HAP-1 (cell line): Measurements from ENCODE around the gene UBASH3B.

ENCODE experiments used
- DNase-seq, 2 experiments: peaks; one replicate each; pipeline ENCODE4 v3.0.0-alpha.2; 2016 to 2020; ENCODE audit warnings: low spot score in 2 of 2
- H3K27me3 ChIP-seq: fragments of 250-450 bp; sonication (Bioruptor Pico); 2 replicates; pipeline ENCODE4 v1.5.1; 2020; ENCODE audit warnings: low read depth, mild to moderate bottlenecking, moderate library complexity
- H3K36me3 ChIP-seq: fragments of 250-450 bp; sonication (Bioruptor Pico); replicated peaks from 2 replicates; pipeline ENCODE4 v1.5.1; 2020; ENCODE audit warnings: mild to moderate bottlenecking
- H3K4me1 ChIP-seq: fragments of 250-450 bp; sonication (Bioruptor Pico); 2 replicates; pipeline ENCODE4 v1.5.1; 2020; ENCODE audit warnings: mild to moderate bottlenecking
- H3K4me3 ChIP-seq: fragments of 250-450 bp; sonication (Bioruptor Pico); 2 replicates; pipeline ENCODE4 v1.5.1; 2020; ENCODE audit warnings: mild to moderate bottlenecking, moderate library complexity
- H3K9me3 ChIP-seq: fragments of 250-450 bp; sonication (Bioruptor Pico); 2 replicates; pipeline ENCODE4 v1.5.1; 2020; ENCODE audit warnings: mild to moderate bottlenecking, moderate library complexity
- in situ Hi-C: fragments of 300-500 bp; cut with MboI; formaldehyde crosslinking; loops from 3 replicates; pipeline ENCODE4 v1.14.3; 2020; ENCODE audit warnings: low sequenced_read_pairs, inconsistent platforms, mixed read lengths

UBASH3B gene

DNA sequence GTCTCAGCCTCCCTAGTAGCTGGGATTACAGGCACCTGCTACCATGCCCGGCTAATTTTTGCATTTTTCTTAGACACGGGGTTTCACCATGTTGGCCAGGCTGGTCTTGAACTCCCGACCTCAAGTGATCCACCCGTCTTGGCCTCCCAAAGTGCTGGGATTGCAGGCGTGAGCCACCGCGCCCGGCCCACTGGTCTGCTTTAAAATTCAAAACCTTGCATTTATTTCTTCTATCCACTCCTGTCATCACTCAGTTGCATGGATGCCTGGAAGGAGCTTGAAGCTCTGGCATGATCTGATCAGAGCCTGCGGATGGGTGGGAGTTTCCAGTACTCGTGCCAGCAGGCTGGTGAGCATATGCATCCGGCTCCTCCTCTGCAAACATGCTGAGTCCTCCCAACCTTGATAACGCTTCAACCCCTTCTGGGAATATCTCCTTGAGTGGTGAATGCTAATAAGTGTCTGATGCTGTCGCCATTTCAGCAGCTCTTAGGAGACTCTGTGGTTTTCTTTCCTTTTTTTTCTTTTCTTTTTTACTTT lies 39.6 kb downstream of the UBASH3B start:
- in situ Hi-C loops = no loop called here
- Histone ChIP-seq H3K9me3 (no peaks in the 10 kb centered on the region), H3K27me3 (peaks cover 9% of the 10 kb centered on the region; the same call in 1 of the 2 replicates), H3K4me1 (peaks cover 6% of the 10 kb centered on the region; the same call in 1 of the 2 replicates), H3K4me3 (no peak overlapping the region), H3K36me3 (no peaks in the 10 kb centered on the region)
- DNase-seq = no peak

DNA sequence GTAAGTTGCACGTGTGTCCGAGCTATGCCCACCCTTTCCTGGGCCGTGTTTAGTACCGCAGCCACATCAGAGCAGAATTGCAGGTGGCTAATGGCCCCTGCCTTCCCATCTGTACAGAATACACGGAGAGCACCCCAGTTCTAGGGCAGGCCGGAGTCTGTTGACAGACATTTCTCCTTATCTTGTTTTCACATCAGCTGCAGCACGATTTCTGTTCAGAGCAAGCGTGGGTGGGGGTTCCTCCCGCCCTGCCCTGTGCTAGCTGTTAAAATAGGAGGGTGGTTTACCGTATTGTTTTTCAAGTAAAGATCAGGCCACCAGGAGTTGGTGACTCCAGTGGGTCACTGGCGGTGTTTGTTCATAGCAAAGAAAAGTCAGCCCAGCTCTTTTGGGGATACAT lies 41.1 kb downstream of the UBASH3B start:
- in situ Hi-C loops = no loop called here
- no peak for DNase-seq
- Histone ChIP-seq H3K9me3 (no peaks in the 10 kb centered on the region), H3K4me3 (no peak overlapping the region), H3K36me3 (no peaks in the 10 kb centered on the region), H3K27me3 (peaks cover 9% of the 10 kb centered on the region; the same call in 1 of the 2 replicates), H3K4me1 (peaks cover 6% of the 10 kb centered on the region; the same call in 1 of the 2 replicates)

DNA sequence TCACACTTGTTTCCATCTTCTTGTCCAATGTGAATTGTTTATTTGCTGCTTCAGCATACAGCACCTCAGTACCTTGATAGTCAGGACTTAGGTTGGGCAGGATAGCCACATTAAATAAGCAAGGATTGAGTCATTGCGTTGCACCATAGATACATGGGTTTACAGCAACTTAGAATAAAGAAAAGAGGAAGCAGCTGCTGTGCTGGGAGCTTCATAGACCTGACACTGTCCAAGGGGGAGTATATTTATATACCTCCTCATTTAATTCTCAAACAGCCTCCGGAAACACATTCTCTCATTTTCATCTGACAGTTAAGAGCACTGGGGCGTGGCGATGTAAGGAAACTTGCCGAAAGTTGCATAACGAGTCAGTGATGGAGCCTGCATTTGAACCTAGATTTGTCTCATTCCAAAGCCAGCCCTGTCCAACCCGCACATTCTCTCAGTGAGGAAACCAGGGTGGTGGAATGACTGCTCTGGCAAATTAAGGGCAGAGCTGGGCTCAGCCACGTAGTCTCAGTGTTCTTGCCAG lies 42.2 kb downstream of the UBASH3B start:
- Histone ChIP-seq H3K27me3 (peaks cover 9% of the 10 kb centered on the region; the same call in 1 of the 2 replicates), H3K36me3 (no peaks in the 10 kb centered on the region), H3K4me3 (no peak overlapping the region), H3K4me1 (peaks cover 6% of the 10 kb centered on the region; the same call in 1 of the 2 replicates), H3K9me3 (no peaks in the 10 kb centered on the region)
- in situ Hi-C loops = no loop called here
- no peak for DNase-seq

DNA sequence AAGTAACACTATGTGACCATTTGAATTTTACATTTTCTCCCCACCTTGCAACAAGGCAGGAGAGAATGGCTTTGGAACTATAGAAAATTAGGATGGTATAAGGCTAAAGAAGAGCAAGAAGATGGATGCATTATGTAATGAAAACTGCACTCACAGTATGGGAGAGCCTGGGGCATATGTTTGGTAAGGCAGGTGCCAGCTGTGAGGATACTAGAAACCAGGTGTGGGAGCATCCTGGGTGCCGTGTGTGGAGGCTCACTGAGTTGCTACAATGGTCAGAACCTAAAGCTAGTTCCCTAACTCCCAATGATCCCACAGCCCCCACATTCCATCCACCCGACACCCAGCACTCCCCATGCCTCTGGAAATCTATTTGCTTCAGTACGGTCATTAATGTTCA lies 42.9 kb downstream of the UBASH3B start:
- peaks cover 9% of the 10 kb centered on the region; the same call in 1 of the 2 replicates for H3K27me3 ChIP-seq
- DNase-seq = no peak
- no peaks in the 10 kb centered on the region for H3K9me3 ChIP-seq
- in situ Hi-C loops = no loop called here
- peaks cover 6% of the 10 kb centered on the region; the same call in 1 of the 2 replicates for H3K4me1 ChIP-seq
- no peak overlapping the region for H3K4me3 ChIP-seq
- no peaks in the 10 kb centered on the region for H3K36me3 ChIP-seq

DNA sequence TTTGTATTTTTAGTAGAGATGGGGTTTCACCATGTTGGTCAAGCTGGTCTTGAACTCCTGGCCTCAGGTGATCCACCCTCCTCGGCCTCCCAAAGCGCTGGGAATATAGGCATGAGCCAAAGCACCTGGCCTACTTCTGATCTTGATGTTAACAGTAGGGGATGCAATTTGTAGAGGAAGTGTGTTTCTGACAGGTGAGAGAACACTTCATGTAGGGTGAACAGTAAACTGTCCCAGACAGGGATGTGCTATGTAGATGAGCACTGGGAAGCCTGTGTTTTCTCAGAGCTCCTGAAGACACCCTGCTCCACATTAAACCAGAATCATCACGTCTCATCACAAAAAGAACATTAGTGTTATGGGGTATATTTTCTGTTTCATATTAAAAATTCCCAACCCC lies 45.1 kb downstream of the UBASH3B start:
- no peak overlapping the region for H3K4me3 ChIP-seq
- in situ Hi-C loops = no loop called here
- H3K27me3 ChIP-seq = peaks cover 9% of the 10 kb centered on the region; the same call in 1 of the 2 replicates
- no peaks in the 10 kb centered on the region for H3K36me3 ChIP-seq
- no peaks in the 10 kb centered on the region for H3K9me3 ChIP-seq
- DNase-seq = no peak
- no peaks in the 10 kb centered on the region for H3K4me1 ChIP-seq

DNA sequence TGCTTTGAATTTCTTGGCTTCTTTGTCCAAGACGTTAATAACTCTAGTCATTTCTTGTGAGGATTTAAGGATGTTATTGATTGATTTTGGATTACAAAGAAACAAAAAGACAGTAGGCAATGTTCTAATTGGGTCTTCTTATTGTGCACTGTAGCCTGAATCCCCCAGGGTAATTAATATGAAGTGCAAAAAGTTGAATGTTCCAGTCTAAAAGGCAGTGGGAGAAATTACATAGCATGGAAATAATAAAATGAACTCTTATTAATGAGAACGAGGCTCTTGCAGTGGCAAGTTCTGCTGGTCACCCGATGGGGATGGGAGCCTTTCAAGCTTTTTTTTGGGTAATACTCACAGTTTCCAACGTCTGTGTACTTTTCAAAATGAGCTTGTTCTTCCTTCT lies 45.6 kb downstream of the UBASH3B start:
- Histone ChIP-seq H3K36me3 (no peaks in the 10 kb centered on the region), H3K4me3 (no peak overlapping the region), H3K9me3 (no peaks in the 10 kb centered on the region), H3K4me1 (no peaks in the 10 kb centered on the region), H3K27me3 (peaks cover 9% of the 10 kb centered on the region; the same call in 1 of the 2 replicates)
- in situ Hi-C loops = no loop called here
- DNase-seq = no peak

DNA sequence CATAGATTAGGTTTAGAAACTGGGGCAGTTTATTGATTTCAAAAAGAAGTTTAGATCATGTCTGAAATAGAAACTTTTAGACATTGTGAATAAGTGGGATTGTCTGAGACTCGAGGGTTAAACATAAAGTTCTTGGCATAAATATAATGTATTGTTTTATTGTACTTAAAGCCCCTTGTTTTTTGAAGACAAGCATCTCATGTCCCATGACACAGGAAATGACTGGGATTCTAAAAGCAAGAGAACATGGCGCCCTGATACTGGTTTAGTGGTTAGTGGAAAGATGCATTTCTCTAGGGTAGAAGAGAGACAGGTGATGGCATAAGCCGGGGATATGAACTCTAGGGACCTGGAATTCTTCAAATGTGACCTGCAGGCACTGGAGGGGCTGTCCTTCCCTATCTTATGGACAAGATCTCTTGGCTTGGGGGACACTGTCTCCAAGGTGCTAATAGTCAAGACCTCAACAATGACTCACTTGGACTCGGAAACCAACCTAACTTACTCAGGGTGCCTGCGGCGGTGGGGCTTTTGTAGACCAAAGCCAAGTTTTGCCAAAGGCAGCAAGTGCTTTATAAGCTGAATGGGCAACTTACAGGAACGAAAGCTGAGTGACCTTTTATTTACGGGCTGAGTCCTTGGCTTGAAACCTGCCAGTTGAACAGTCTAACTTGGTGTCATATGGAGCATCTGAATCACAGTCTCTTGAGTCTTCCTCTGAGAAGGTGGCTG lies 48.2 kb downstream of the UBASH3B start:
- in situ Hi-C loops = no loop called here
- Histone ChIP-seq H3K36me3 (no peaks in the 10 kb centered on the region), H3K9me3 (no peaks in the 10 kb centered on the region), H3K4me3 (no peak overlapping the region), H3K27me3 (no peaks in the 10 kb centered on the region), H3K4me1 (no peaks in the 10 kb centered on the region)
- no peak for DNase-seq

DNA sequence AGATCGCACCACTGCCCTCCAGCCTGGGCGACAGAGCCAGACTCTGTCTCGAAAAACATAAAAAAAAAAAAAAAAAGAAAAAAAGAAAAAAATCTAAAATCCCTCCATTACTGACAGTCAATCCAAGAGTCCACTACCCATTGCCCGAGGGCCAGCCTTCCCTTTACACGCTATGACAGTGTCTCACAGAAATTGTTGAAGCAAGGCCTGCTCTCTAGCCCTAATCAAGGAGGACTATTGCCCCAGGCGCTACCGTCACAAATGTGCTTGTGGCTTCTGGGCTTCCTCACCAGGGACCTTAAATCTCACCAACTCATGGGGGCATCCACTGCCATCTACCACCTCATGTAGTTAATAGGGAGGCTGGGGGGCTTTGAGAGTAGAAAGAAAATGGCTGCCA lies 49.9 kb downstream of the UBASH3B start:
- no peaks in the 10 kb centered on the region for H3K9me3 ChIP-seq
- no peaks in the 10 kb centered on the region for H3K27me3 ChIP-seq
- DNase-seq = no peak
- H3K4me3 ChIP-seq = no peak overlapping the region
- no peaks in the 10 kb centered on the region for H3K36me3 ChIP-seq
- H3K4me1 ChIP-seq = no peaks in the 10 kb centered on the region
- in situ Hi-C loops = no loop called here

DNA sequence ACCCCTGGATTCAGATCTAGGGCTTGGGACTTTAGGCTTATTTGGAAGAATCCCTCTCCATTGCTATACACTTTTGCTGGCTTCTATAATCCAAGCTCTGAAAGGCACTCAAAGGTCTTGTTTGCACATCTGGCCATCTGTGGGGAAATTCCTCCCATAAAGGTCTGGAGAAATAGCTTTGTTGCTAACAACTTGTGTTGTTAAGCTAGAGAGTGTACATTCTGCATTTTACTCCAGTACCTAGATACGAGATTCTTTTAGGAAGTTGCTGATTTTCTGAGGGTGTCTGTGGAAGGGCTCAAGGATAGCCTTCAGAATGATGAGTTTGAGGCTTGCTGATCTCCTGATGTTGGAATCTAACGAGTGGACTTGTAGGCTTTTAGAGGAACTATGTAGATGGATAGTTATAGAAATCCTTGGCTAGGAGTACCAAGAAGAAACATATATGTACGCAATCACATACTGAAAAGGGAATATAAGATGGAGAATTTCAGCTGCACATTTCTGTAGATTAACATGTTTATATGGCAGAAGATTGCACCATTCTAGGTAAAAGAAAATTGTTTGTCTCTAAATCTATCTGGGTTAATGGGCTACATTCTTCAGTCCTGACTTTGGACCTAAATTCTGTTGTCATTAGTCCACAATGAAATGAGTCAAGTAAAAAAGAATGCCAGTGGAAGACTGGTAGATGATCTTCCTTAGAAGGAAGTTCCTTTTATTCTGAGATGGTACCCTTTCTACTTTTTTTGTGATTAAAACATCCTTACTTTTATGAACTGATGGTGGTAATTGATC lies 51.0 kb downstream of the UBASH3B start:
- no peak overlapping the region for H3K4me3 ChIP-seq
- no peaks in the 10 kb centered on the region for H3K27me3 ChIP-seq
- in situ Hi-C loops = no loop called here
- H3K4me1 ChIP-seq = no peaks in the 10 kb centered on the region
- no peaks in the 10 kb centered on the region for H3K9me3 ChIP-seq
- H3K36me3 ChIP-seq = no peaks in the 10 kb centered on the region
- DNase-seq = no peak

DNA sequence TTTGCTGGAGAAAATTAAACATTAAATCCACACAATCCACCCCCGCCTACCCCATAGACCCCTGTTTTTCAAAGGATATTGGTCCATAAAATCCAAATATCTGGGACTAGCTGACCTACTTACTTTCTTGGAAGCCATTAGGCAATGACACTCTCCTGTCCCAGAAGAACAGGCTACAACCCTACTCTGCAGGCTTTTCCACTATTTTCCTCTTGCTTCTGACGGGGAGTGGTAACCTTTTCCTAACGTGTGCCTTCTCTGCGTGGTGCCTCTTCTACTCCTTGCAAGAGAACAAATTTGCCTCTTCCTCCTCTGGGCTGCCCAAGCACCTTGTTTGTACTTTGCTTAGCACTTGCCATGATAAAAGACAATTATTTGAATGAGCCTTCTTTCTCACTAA lies 51.6 kb downstream of the UBASH3B start:
- H3K4me1 ChIP-seq = no peaks in the 10 kb centered on the region

DNA sequence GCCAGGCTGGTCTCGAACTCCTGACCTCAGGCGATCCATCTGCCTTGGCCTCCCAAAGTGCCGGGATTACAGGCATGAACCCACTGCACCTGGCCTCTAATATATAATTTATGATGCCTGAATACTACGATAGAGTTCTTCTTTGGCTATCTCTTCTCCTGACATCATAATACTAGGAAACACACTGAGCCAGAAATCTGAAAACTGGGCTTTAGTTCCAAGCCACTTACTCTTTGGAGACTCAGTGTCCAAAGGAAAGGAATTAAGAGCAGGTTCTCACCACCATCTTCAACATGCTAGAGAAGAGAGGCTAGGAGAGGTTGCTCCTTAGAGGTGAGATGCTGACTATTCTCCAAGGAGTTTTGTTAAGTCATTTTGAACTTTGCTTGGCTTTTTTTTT lies 52.4 kb downstream of the UBASH3B start:
- no peaks in the 10 kb centered on the region for H3K4me1 ChIP-seq
- H3K9me3 ChIP-seq = no peaks in the 10 kb centered on the region
- no peak overlapping the region for H3K4me3 ChIP-seq
- no peak for DNase-seq
- in situ Hi-C loops = no loop called here
- H3K36me3 ChIP-seq = no peaks in the 10 kb centered on the region
- no peaks in the 10 kb centered on the region for H3K27me3 ChIP-seq

More for the DNA sequence above, 51.6 kb downstream of the UBASH3B start:
- no peaks in the 10 kb centered on the region for H3K27me3 ChIP-seq
- DNase-seq = no peak
- H3K36me3 ChIP-seq = no peaks in the 10 kb centered on the region
- no peak overlapping the region for H3K4me3 ChIP-seq
- in situ Hi-C loops = no loop called here
- no peaks in the 10 kb centered on the region for H3K9me3 ChIP-seq

DNA sequence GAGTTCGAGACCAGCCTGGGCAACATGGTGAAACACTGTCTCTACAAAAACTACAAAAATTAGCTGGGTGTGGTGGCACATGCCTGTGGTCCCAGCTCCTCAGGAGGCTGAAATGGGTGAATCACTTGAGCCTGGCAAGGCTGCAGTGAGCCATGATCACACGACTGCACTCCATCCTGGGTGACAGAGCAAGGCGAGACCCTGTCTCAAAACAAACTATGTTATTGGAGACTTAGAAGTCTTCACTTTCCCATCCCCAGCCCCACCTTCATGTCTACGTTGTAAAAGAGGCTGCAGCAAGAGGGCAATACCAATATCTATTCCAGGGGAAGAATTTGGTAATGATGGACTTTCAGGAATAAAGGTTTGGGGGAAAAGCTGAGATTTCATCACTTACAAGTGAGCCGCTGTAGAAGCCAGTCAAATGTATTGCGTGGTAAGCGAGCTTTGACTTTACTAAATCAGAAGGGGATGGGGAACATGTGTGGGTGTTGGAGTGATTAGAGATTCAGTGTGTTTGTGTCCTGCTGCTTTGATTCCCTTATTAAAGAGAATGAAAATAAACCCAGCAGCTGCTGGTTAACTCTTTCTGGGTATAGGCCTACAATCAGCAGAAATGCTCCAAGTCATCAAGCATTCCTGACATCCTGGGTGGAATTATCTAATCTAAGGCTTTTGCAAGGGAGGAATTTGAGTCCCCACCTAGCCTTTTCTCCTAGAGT lies 53.7 kb downstream of the UBASH3B start:
- H3K4me1 ChIP-seq = no peaks in the 10 kb centered on the region
- no peak for DNase-seq

DNA sequence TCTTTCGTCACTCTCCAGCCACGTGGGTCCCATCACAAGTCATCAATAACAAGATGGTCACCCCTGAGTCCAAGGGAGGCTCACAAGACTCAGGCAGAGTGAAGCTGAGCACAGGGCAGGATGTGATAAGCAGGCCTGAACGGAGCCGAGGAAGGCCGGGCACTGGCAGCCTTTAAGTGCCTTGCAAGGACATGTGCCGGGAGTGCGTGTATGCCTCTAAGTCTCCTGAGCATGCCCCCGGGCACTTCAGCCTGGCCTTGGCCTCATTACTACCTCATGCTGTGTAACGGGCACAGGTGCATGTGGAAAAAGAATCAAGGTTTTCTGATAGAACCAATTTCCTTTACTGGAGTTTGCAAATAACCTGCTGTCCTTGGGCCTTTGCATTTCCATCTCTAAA lies 55.8 kb downstream of the UBASH3B start:
- Histone ChIP-seq H3K27me3 (no peaks in the 10 kb centered on the region), H3K4me1 (no peaks in the 10 kb centered on the region), H3K9me3 (no peaks in the 10 kb centered on the region), H3K36me3 (no peaks in the 10 kb centered on the region), H3K4me3 (no peak overlapping the region)
- no peak for DNase-seq
- in situ Hi-C loops = no loop called here

More for the DNA sequence above, 53.7 kb downstream of the UBASH3B start:
- in situ Hi-C loops = no loop called here
- no peaks in the 10 kb centered on the region for H3K36me3 ChIP-seq
- no peaks in the 10 kb centered on the region for H3K27me3 ChIP-seq
- no peaks in the 10 kb centered on the region for H3K9me3 ChIP-seq
- H3K4me3 ChIP-seq = no peak overlapping the region
